Thoracic aorta (tissue), 2 donors: ENCODE measurements around the gene PEX16. TPM values are rescaled to one million over a fixed set of nuclear protein-coding genes. Genes with fewer than 3 reads are reported as not detected.

ENCODE experiments used
- ATAC-seq: fragments of 150-250 bp; one replicate; pipeline ENCODE4 v1.8.0; 2017; ENCODE audit warnings: low read depth; ENCODE audit not compliant: insufficient number of reproducible peaks, low FRiP score
- DNase-seq: peaks from one replicate; pipeline ENCODE4 v3.0.0-alpha.2; 2020; ENCODE audit warnings: low spot score
- H3K27ac ChIP-seq, 2 donors: fragments of 200-600 bp; sonication (generic); 1 replicate in 1 of 2; 2 replicates in 1 of 2; pipeline ENCODE4 v1.5.1; 2016; ENCODE audit warnings: mild to moderate bottlenecking in 2 of 2, moderate library complexity in 2 of 2
- H3K27me3 ChIP-seq: fragments of 200-600 bp; sonication (generic); replicated peaks from 2 replicates; pipeline ENCODE4 v1.6.0; 2016; ENCODE audit warnings: mild to moderate bottlenecking; ENCODE audit not compliant: insufficient read depth
- H3K36me3 ChIP-seq: fragments of 200-600 bp; sonication (generic); one replicate; pipeline ENCODE4 v1.5.1; 2016
- H3K4me1 ChIP-seq, 2 donors: fragments of 200-600 bp; sonication (generic); 1 replicate in 1 of 2; 2 replicates in 1 of 2; pipeline versions ENCODE4 v1.5.1 to v1.6.0; 2016; ENCODE audit warnings: low read depth in 2 of 2, mild to moderate bottlenecking in 1 of 2; ENCODE audit not compliant: control insufficient read depth in 1 of 2
- H3K4me3 ChIP-seq: fragments of 200-600 bp; sonication (generic); 2 replicates; pipeline ENCODE4 v1.5.1; 2016; ENCODE audit warnings: mild to moderate bottlenecking
- H3K9me3 ChIP-seq: fragments of 200-600 bp; sonication (generic); 2 replicates; pipeline ENCODE4 v1.5.1; 2016
- CTCF ChIP-seq: fragments of 200-600 bp; sonication (generic); IDR thresholded peaks from one replicate; pipeline ENCODE4 v1.5.1; 2019; ENCODE audit warnings: antibody characterized with exemption
- total RNA-seq, 2 donors: library from RNA; depleted of rRNA; stranded (reverse); fragments of >200 nt; gene quantifications; one replicate each; pipeline versions ENCODE4 v1.1.0 to v1.2.3, GENCODE V29; 2016

Gene PEX16
- total RNA-seq = 10 to 100 TPM; 12.1 to 19.8 TPM

- ATAC-seq = peak; percentile 90
- TF ChIP-seq CTCF = no peak
- peaks cover 24% of the 10 kb centered on the region for H3K36me3 ChIP-seq
- peaks cover 1% of the 10 kb centered on the region for H3K27me3 ChIP-seq
- peak within 1 kb of the TSS; percentile 86 to 89 for H3K27ac ChIP-seq
- H3K4me3 ChIP-seq = peak within 1 kb of the TSS; percentile 86
- peaks cover 14 to 26% of the 10 kb centered on the region in 2 donors for H3K4me1 ChIP-seq
- H3K9me3 ChIP-seq = no peaks in the 10 kb centered on the region
- peak; percentile 91 for DNase-seq
These were observed at the start of gene PEX16 for GRCh38 chr11:45917623-45918330. Gene PEX16, minus strand, starts transcription at chr11:45917877. Its CDS starts 66 bp downstream, at chr11:45917811.

- Histone ChIP-seq H3K27ac (peak overlapping the region in 1 of 2 donors; percentile 15), H3K4me3 (no peak overlapping the region), H3K27me3 (no peaks in the 10 kb centered on the region), H3K36me3 (peaks cover 18% of the 10 kb centered on the region), H3K4me1 (peaks cover 0 to 6% of the 10 kb centered on the region in 2 donors), H3K9me3 (no peaks in the 10 kb centered on the region)
- DNase-seq = no peak
- peak; percentile 66 for ATAC-seq
- TF ChIP-seq CTCF = peak; percentile 90
These were observed 47.3 kb upstream of the PEX16 start for GRCh38 chr11:45964911-45965389.

- Histone ChIP-seq H3K36me3 (peaks cover 5% of the 10 kb centered on the region), H3K27ac (no peak overlapping the region)
- no peak for ATAC-seq
These were observed 44.1 kb upstream of the PEX16 start for GRCh38 chr11:45961751-45962240.

GRCh38 chr11:45960387-45961095 is 42.9 kb upstream of the PEX16 start:
- no peak overlapping the region for H3K4me3 ChIP-seq
- ATAC-seq = no peak
- H3K4me1 ChIP-seq = peaks cover 0 to 6% of the 10 kb centered on the region in 2 donors
- no peaks in the 10 kb centered on the region for H3K27me3 ChIP-seq
- H3K27ac ChIP-seq = no peak overlapping the region
- H3K9me3 ChIP-seq = no peaks in the 10 kb centered on the region
- no peak for DNase-seq
- TF ChIP-seq CTCF = no peak
- peaks cover 4% of the 10 kb centered on the region for H3K36me3 ChIP-seq

More at GRCh38 chr11:45961751-45962240, 44.1 kb upstream of the PEX16 start:
- peaks cover 0 to 6% of the 10 kb centered on the region in 2 donors for H3K4me1 ChIP-seq
- DNase-seq = no peak
- no peak for TF ChIP-seq CTCF
- H3K4me3 ChIP-seq = no peak overlapping the region
- H3K27me3 ChIP-seq = no peaks in the 10 kb centered on the region
- no peaks in the 10 kb centered on the region for H3K9me3 ChIP-seq

GRCh38 chr11:45959851-45960250 is 42.2 kb upstream of the PEX16 start:
- DNase-seq (no peak), ATAC-seq (no peak)
- Histone ChIP-seq H3K4me3 (no peak overlapping the region), H3K4me1 (peaks cover 0 to 2% of the 10 kb centered on the region in 2 donors), H3K27ac (no peak overlapping the region), H3K36me3 (peaks cover 4% of the 10 kb centered on the region), H3K9me3 (no peaks in the 10 kb centered on the region), H3K27me3 (no peaks in the 10 kb centered on the region)
- no peak for TF ChIP-seq CTCF
